AG08395 (cell line): ENCODE measurements around the gene MON2.
A peak's percentile ranks its signal among the peaks of the same experiment; 100 is the strongest.
"Not testable (repeated sequence)": the region's sequence is repeated elsewhere in the genome, so short reads cannot be mapped to it uniquely, and the experiment has no call there.

Experiments
- DNase-seq: peaks from one replicate; pipeline ENCODE4 v3.0.0; 2012; ENCODE audit warnings: mixed read lengths, low spot score

The MON2 gene

GRCh38 chr12:62471734-62472133 is 5.1 kb downstream of the MON2 start:
- DNase-seq = no peak

DNA sequence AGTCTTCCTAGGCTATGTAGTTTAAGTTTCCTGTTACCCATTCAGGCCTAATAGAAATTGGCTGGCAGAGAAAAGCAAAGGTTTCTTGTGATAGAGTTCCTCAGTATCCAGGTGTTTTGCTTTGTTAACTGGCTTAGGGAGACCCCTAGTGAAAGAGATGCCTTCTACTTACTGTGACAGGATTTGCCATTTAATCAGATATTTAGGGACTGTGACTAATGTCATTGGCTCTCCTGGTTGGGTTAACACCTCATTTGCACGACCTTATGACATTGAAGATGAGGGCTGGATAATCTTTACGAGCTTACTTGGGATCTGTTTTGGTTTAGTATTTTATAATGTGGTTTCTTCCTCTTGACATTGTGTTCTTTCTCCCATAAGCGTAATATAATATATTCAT is 5.8 kb downstream of the MON2 start:
- no peak for DNase-seq

GRCh38 chr12:62481843-62482540 is 15.4 kb downstream of the MON2 start:
- no peak for DNase-seq

GRCh38 chr12:62482769-62483168 is 16.1 kb downstream of the MON2 start:
- no peak for DNase-seq

- DNase-seq = peak; percentile 9
These were observed 17.6 kb downstream of the MON2 start for GRCh38 chr12:62484233-62484632.

DNA sequence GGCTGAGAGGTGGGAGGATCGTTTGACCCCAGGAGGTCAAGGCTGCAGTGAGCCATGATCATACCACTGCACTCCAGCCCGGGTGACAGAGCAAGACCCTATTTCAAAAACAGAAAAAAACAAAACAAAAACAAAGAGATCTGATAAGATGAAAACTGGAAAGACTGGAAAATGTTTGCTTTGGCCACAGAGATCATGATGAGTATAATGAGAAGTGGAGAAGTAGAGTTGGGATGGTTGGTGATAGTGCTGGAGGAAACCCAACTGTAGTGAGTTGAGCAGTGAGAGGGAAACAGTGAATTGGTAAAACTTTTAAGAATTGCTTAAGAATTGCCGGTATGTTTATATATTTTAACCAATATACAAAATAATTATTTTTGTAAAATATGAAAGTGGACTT is 39.2 kb downstream of the MON2 start:
- DNase-seq = no peak

DNA sequence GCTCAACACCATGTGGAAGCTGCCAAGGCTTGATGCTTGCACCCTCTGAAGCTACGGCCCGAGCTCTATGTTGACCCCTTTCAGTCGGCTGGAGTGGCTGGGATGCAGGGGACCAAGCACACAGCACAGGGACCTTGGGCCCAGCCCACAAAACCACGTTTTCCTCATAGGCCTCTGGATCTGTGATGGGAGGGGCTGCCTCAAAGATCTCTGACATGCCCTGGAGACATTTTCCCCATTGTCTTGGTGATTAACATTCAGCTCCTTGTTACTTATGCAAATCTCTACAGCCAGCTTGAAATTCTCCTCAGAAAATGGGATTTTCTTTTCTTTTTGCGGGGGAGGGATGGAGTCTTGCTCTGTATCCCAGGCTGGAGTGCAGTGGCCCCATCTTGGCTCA is 46.3 kb downstream of the MON2 start:
- no peak for DNase-seq

DNA sequence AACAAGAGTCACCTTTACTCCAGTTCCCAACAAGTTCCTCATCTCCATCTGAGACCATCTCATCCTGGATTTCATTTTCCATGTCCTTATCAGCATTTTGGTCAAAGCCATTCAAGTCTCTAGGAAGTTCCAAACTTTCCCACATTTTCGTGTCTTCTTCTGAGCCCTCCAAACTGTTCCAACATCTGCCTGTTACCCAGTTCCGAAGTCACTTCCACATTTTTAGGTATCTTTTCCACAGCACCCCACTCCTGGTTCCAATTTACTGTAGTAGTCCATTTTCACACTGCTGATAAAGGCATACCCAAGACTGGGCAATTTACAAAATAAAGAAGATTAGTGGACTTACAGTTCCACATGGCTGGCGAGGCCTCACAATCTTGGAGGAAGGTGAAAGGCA is 47.5 kb downstream of the MON2 start:
- DNase-seq = not testable (repeated sequence)

GRCh38 chr12:62516927-62517326 is 50.3 kb downstream of the MON2 start:
- no peak for DNase-seq

DNA sequence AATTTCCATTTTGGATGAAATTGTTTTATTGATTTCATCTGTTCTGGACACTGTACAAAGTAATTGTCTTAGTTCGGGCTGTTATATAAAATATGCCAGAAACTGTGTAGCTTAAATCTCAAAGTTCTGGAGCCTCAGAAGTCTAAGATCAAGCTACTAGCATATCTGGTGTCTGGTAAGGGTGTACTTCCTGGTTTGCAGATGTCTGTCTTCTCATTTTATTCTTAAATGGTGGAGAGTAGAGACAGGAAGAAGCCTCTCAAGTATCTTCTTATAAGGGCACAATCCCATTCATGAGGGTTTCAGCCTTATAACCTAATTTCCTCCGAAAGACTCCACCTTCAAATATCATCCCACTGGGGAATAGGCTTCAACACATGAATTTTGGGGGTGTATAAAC is 51.3 kb downstream of the MON2 start:
- no peak for DNase-seq

DNA sequence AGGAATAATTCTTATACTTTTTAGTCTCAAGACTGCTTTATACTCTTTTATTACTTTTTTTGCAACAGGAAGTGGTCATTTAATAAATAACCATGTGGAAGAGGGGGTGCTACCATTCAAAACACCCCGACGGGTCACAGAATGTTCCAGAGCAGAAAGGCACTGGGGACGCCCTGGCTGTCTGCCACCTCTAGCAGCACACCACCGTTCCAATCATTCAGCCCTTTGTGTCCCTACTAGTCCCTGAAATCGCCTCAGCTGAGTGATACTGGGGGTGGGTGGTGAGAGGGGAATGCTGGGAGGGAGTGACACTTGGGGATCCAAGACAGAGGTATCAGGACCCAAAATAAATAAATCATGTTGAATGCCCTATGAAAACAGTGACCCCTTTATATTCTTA is 52.4 kb downstream of the MON2 start:
- DNase-seq = no peak

DNA sequence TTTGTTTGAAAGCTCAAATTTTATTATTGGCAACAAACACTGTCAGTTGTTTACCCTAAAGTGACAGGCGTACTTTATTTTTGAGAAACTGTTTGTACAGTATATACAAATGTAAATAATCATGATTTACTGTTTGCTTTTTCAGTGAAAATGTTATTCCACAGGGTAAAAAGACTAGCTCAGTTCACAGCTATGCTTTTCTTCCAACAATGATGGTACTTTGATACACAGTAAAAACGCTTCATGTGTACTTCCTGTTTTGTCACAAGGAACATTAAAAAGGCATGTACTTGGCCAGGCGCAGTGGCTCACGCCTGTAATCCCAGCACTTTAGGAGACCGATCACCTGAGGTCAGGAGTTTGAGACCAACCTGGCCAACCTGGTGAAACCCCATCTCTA is 53.7 kb downstream of the MON2 start:
- no peak for DNase-seq

- no peak for DNase-seq
These were observed 56.4 kb downstream of the MON2 start for GRCh38 chr12:62522984-62523383.

DNA sequence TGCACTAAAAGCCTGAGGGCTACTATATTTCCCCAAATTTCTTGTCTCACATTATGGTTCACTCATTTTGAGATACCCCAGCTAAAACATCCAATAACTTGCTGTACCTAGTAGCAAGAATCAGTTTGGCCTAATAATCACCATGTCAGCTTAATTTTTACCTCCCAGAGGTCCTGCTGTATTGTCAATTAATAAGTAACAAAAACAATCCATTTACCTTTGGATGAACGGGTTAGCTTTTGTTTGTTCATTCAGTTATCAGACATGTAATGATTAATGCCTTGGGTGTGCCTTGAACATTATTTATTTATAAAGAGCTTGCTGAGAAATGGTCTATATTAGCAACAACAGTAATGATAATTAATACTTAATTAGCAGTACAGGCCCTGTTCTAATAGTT is 57.0 kb downstream of the MON2 start:
- no peak for DNase-seq

DNA sequence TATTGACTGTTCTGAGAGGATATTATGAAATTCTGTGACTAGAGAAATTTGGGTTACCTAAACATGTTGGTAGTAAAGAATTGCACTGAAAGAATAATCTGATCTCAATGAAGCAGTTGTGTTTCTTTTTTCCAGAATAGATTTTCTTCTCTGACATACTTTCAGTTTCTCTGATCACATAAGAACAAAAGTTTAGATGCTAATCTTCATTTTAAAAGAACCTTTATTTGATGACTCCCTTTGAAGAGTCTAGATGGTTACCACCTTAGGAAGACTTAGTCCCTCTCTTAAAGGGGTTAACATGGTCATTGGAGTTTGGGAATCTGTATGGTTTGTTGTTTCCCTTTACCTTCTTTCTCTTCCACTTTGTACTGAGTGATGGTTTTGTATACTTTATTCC is 58.6 kb downstream of the MON2 start:
- no peak for DNase-seq

DNA sequence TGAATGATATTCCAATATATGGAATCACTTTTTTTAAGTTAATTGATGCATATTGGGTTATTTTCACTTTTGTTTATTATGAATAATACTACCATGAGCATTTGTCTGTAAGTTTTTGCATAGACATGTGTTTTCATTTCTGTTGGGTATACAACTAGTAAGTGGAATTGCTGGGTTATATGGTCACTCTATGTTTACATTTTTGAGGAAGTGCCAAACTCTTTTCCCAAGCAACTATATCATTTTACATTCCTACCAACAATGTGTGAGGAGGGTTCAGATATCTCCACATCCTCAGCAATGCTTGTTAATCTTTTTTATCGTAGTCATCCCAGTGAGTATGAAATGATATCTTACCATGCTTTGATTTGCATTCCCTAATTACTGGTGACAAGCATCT is 64.0 kb downstream of the MON2 start:
- DNase-seq = peak; percentile 3

GRCh38 chr12:62532333-62532732 is 65.7 kb downstream of the MON2 start:
- no peak for DNase-seq

GRCh38 chr12:62533087-62533754 is 66.6 kb downstream of the MON2 start:
- no peak for DNase-seq

- no peak for DNase-seq
These were observed 67.1 kb downstream of the MON2 start for GRCh38 chr12:62533755-62534107.

- DNase-seq = no peak
These were observed 69.9 kb downstream of the MON2 start for GRCh38 chr12:62536546-62536945.

GRCh38 chr12:62537551-62537950 is 70.9 kb downstream of the MON2 start:
- DNase-seq = peak; percentile 10

DNA sequence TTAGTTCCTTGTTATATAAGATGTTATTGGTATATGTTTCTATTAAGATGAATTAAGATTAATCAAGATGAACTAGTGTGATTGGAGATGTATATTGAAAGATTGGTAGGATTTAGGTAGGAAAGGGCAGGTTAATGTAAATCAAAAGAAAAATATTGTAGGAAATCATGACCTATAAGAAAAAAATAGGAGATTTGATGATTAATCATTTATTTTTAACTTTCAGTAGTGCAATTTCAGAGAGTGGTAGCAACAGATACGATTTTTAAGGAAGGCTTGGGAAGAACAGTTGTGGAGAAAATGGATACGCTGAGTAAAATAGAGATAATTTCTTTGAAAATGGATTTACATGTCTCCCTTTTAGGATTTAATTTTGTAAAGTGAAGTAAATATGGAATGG is 73.7 kb downstream of the MON2 start:
- no peak for DNase-seq

GRCh38 chr12:62542814-62543213 is 76.2 kb downstream of the MON2 start:
- DNase-seq = no peak

- DNase-seq = no peak
These were observed 76.7 kb downstream of the MON2 start for GRCh38 chr12:62543324-62543723.
